K562 (cell line): ENCODE data around the gene ZNF791. TPM values are rescaled to one million over a fixed set of nuclear protein-coding genes. Genes with fewer than 3 reads are reported as not detected.

Source experiments
- ETV6 ChIP-seq, 3 experiments: fragments of 150-350 bp in 1 of 3; sonication (generic) in 1 of 3; formaldehyde crosslinking in 1 of 3; IDR thresholded peaks; 2 replicates each; pipeline versions ENCODE4 v1.6.1 to v1.8.0; 2014 to 2022; ENCODE audit warnings: borderline replicate concordance in 2 of 3, low read depth in 2 of 3, antibody characterized with exemption in 1 of 3, low read length in 1 of 3, mild to moderate bottlenecking in 1 of 3, missing genetic modification reagents in 1 of 3
- MAFG ChIP-seq: fragments of 450-650 bp; conservative IDR thresholded peaks from 2 replicates; pipeline ENCODE4 v1.6.1; 2016; ENCODE audit warnings: missing genetic modification characterization, missing compliant biosample characterization
- MCM3 ChIP-seq: fragments of 450-650 bp; IDR thresholded peaks from 2 replicates; pipeline ENCODE4 v1.6.1; 2016
- SIRT6 ChIP-seq: IDR thresholded peaks from one replicate; pipeline ENCODE4 v1.6.1; 2012; ENCODE audit warnings: low read depth, mild to moderate bottlenecking, control low read depth, inconsistent platforms, low read length, moderate library complexity
- STAG1 ChIP-seq: sonication (generic); formaldehyde crosslinking; IDR thresholded peaks from 2 replicates; pipeline ENCODE4 v1.5.0; 2020; ENCODE audit warnings: missing genetic modification reagents, borderline replicate concordance
- U2AF2 ChIP-seq: fragments of 200-400 bp; formaldehyde crosslinking; optimal IDR thresholded peaks from 2 replicates; pipeline ENCODE3; 2017; ENCODE audit warnings: low read depth, mild to moderate bottlenecking, low read length
- ZNF143 ChIP-seq: sonication (generic); formaldehyde crosslinking; IDR thresholded peaks from 2 replicates; pipeline ENCODE4 v1.9.0; 2022; ENCODE audit warnings: mild to moderate bottlenecking, missing genetic modification reagents
- ZNF780A ChIP-seq: fragments of 250-450 bp; sonication (Bioruptor Pico); IDR thresholded peaks from 2 replicates; pipeline ENCODE4 v1.5.0; 2021; ENCODE audit warnings: mild to moderate bottlenecking
- ZSCAN29 ChIP-seq: fragments of 450-650 bp; IDR thresholded peaks from 2 replicates; pipeline ENCODE4 v1.6.1; 2017
- polyA plus RNA-seq, 8 experiments: library from polyadenylated mRNA; depleted of rRNA in 4 of 8; stranded (reverse) in 5 of 8; unstranded in 3 of 8; fragments of >200 nt; fragmentation: Nextera tagmentation in 2 of 8; fragmentation: Illumina TruSeq in 1 of 8; extraction: Ambion mirVana in 2 of 8; extraction: Trizol in 1 of 8; gene quantifications; 2 replicates each; pipeline versions ENCODE4 v1.2.1 to v1.2.3, GENCODE V29; 2011 to 2014; ENCODE audit warnings: inconsistent platforms in 1 of 8, missing spikeins in 1 of 8
- total RNA-seq, 7 experiments: library from RNA; depleted of rRNA in 6 of 7; stranded (reverse); fragments of >200 nt in 6 of 7; fragmentation: Illumina TruSeq in 2 of 7; extraction: Trizol in 2 of 7; gene quantifications; 2 replicates each; pipeline versions ENCODE4 v1.2.1 to v1.2.3, GENCODE V29; 2011 to 2021; ENCODE audit warnings: low replicate concordance in 1 of 7
- TF ChIP-seq, protein P1 (sequence below): fragments of 450-650 bp; formaldehyde crosslinking; IDR thresholded peaks from 2 replicates; pipeline ENCODE4 v1.4.0; 2020; ENCODE audit warnings: mild to moderate bottlenecking, mixed read lengths
- TF ChIP-seq, protein P2 (sequence below): fragments of 450-650 bp; IDR thresholded peaks from 2 replicates; pipeline ENCODE4 v1.6.1; 2016; ENCODE audit warnings: low read depth
- TF ChIP-seq, protein P3 (sequence below): fragments of 250-450 bp; sonication (Bioruptor Pico); IDR thresholded peaks from 2 replicates; pipeline ENCODE4 v1.4.0; 2020; ENCODE audit warnings: mild to moderate bottlenecking

The ZNF791 gene
- total and polyA plus RNA-seq, 9 of the 15 experiments (the other 6 are each of a cell fraction or from before 2014, with no cell fraction given): 7.8 to 22.7 (median 13.1) TPM

DNA sequence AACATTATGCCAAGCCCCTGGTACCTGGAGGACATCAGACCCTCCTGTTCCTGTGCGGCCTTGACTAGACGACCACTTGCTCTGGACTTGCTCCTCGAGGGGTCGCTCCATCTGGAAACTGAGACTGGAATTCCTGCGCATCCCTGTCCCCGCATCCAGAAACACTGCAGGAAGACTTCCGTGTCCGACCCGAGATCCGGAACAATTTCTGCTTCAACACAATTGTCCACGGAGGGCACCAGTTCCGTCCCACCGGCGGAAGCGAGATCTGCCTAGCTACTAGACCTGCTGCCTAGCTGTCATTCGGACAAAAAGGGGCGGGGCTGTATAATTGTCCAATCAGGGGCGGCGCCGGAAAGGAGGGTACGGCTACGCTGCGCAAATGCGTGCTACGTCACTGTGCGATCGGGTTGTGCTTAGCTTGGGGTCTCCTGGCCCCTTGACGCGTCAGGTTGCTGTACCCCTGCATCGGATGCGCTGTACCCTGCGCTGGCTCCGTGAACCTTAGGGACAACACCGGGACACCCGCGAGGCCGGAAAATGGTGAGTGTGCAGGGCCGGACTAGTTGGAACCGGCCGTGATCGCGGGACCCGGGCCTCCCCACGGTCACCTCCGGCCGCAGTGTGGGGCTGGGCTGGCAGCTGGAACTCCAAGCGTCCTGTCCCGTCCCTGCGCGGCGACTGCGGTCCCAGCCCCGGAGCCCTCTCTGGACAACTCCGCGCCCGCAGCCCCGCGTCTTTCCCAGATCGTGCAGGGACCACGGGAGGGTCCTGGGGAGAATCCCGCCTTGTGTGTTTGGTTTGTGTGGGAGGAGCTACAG is at the start of gene ZNF791, which contains the start of gene ZNF490 (continued):
- TF ChIP-seq, protein P1, sequence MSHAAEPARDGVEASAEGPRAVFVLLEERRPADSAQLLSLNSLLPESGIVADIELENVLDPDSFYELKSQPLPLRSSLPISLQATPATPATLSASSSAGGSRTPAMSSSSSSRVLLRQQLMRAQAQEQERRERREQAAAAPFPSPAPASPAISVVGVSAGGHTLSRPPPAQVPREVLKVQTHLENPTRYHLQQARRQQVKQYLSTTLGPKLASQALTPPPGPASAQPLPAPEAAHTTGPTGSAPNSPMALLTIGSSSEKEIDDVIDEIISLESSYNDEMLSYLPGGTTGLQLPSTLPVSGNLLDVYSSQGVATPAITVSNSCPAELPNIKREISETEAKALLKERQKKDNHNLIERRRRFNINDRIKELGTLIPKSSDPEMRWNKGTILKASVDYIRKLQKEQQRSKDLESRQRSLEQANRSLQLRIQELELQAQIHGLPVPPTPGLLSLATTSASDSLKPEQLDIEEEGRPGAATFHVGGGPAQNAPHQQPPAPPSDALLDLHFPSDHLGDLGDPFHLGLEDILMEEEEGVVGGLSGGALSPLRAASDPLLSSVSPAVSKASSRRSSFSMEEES (CRISPR knock-in tag): no peak
- TF ChIP-seq ZSCAN29: no peak
- TF ChIP-seq SIRT6: no peak
- TF ChIP-seq STAG1 (CRISPR knock-in tag): no peak
- TF ChIP-seq MAFG (tag): no peak
- no peak for TF ChIP-seq ZNF143 (CRISPR knock-in tag)
- TF ChIP-seq, protein P2, sequence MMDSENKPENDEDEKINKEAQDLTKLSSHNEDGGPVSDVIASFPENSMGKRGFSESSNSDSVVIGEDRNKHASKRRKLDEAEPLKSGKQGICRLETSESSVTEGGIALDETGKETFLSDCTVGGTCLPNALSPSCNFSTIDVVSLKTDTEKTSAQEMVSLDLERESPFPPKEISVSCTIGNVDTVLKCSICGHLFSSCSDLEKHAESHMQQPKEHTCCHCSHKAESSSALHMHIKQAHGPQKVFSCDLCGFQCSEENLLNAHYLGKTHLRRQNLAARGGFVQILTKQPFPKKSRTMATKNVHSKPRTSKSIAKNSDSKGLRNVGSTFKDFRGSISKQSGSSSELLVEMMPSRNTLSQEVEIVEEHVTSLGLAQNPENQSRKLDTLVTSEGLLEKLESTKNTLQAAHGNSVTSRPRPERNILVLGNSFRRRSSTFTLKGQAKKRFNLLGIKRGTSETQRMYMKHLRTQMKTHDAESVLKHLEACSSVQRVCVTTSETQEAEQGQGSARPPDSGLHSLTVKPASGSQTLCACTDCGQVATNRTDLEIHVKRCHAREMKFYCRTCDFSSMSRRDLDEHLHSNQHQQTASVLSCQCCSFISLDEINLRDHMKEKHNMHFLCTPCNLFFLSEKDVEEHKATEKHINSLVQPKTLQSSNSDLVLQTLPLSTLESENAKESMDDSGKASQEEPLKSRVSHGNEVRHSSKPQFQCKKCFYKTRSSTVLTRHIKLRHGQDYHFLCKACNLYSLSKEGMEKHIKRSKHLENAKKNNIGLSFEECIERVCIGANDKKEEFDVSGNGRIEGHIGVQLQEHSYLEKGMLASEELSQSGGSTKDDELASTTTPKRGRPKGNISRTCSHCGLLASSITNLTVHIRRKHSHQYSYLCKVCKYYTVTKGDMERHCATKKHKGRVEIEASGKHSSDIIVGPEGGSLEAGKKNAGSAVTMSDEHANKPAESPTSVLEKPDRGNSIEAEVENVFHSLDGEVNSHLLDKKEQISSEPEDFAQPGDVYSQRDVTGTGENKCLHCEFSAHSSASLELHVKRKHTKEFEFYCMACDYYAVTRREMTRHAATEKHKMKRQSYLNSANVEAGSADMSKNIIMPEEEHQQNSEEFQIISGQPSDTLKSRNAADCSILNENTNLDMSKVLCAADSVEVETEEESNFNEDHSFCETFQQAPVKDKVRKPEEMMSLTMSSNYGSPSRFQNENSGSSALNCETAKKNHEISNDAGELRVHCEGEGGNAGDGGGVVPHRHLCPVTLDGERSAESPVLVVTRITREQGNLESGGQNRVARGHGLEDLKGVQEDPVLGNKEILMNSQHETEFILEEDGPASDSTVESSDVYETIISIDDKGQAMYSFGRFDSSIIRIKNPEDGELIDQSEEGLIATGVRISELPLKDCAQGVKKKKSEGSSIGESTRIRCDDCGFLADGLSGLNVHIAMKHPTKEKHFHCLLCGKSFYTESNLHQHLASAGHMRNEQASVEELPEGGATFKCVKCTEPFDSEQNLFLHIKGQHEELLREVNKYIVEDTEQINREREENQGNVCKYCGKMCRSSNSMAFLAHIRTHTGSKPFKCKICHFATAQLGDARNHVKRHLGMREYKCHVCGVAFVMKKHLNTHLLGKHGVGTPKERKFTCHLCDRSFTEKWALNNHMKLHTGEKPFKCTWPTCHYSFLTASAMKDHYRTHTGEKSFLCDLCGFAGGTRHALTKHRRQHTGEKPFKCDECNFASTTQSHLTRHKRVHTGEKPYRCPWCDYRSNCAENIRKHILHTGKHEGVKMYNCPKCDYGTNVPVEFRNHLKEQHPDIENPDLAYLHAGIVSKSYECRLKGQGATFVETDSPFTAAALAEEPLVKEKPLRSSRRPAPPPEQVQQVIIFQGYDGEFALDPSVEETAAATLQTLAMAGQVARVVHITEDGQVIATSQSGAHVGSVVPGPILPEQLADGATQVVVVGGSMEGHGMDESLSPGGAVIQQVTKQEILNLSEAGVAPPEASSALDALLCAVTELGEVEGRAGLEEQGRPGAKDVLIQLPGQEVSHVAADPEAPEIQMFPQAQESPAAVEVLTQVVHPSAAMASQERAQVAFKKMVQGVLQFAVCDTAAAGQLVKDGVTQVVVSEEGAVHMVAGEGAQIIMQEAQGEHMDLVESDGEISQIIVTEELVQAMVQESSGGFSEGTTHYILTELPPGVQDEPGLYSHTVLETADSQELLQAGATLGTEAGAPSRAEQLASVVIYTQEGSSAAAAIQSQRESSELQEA: no peak
- no peak for TF ChIP-seq U2AF2
- no peak for TF ChIP-seq ZNF780A
- no peak for TF ChIP-seq MCM3
- TF ChIP-seq, protein P3, sequence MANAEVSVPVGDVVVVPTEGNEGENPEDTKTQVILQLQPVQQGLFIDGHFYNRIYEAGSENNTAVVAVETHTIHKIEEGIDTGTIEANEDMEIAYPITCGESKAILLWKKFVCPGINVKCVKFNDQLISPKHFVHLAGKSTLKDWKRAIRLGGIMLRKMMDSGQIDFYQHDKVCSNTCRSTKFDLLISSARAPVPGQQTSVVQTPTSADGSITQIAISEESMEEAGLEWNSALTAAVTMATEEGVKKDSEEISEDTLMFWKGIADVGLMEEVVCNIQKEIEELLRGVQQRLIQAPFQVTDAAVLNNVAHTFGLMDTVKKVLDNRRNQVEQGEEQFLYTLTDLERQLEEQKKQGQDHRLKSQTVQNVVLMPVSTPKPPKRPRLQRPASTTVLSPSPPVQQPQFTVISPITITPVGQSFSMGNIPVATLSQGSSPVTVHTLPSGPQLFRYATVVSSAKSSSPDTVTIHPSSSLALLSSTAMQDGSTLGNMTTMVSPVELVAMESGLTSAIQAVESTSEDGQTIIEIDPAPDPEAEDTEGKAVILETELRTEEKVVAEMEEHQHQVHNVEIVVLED: peak; percentile 97
- TF ChIP-seq ETV6 (IDR thresholded peaks at IDR 0.05; ENCODE audit: borderline replicate concordance in 1 of 2, low read depth in 2 of 2, low read length in 1 of 2): no peak
- TF ChIP-seq ETV6 (CRISPR knock-in tag; IDR thresholded peaks at IDR 0.05; ENCODE audit: borderline replicate concordance): peak; percentile 76; the same call in 1 of the 2 replicates
